Pancreas (tissue), 10 donors: ENCODE data around the gene HIVEP3. TPM values are rescaled to one million over a fixed set of nuclear protein-coding genes. Genes with fewer than 3 reads are reported as not detected.

ENCODE experiments used
- ATAC-seq, 4 donors: fragments of 200-7000 bp; cut with Tn5 transposase; one replicate each; pipeline versions ENCODE4 v1.8.0 to v1.9.1; 2020; ENCODE audit warnings: mild to moderate bottlenecking in 4 of 4, moderate library complexity in 4 of 4
- DNase-seq, 6 donors: peaks; one replicate each; pipeline ENCODE4 v3.0.0-alpha.2; 2020
- FAIRE-seq: peaks from 2 replicates; lab custom pipeline; 2012; peaks lifted over from hg19 to GRCh38; lab: Jason Lieb, UNC
- H3K27ac ChIP-seq, 4 donors: fragments of 200-600 bp; sonication (generic); 1 replicate in 3 of 4; 2 replicates in 1 of 4; pipeline versions ENCODE4 v1.5.0 to v1.8.0; 2020
- H3K27me3 ChIP-seq, 4 donors: fragments of 200-600 bp; one replicate each; pipeline ENCODE4 v1.8.0; 2021
- H3K36me3 ChIP-seq, 3 donors: fragments of 200-600 bp; sonication (generic) in 1 of 3; one replicate each; pipeline versions ENCODE4 v1.5.0 to v1.8.0; 2020 to 2021
- H3K4me1 ChIP-seq, 3 donors: fragments of 200-600 bp; one replicate each; pipeline ENCODE4 v1.8.0; 2021
- H3K4me3 ChIP-seq, 4 donors: fragments of 200-600 bp; sonication (generic) in 2 of 4; one replicate each; pipeline versions ENCODE4 v1.5.0 to v1.8.0; 2020 to 2021
- H3K9me3 ChIP-seq, 4 donors: fragments of 200-600 bp; one replicate each; pipeline ENCODE4 v1.8.0; 2021
- CTCF ChIP-seq, 4 donors: fragments of 200-600 bp; sonication (generic) in 3 of 4; IDR thresholded peaks; one replicate each; pipeline versions ENCODE4 v1.5.0 to v1.8.0; 2021; ENCODE audit warnings: antibody characterized with exemption in 4 of 4
- WGBS, 2 donors: extraction: QIAGEN DNeasy Blood & Tissue Kit; methylation state at CpG; one replicate each; pipeline ENCODE4 v1.1.7; 2013; 5-methylcytosine and 5-hydroxymethylcytosine counted together
- intact Hi-C, 3 donors: fragments of 100-400 bp; cut with DNase I; formaldehyde crosslinking; loops; one replicate each; pipeline versions ENCODE4 v1.11.1 to v1.14.2; 2022
- polyA plus RNA-seq, 2 donors: library from polyadenylated mRNA; stranded (reverse); fragments of 200-250 nt; gene quantifications; one replicate each; pipeline ENCODE4 v1.2.3, GENCODE V29; 2013
- total RNA-seq, 6 donors: library from RNA; stranded (reverse); fragmentation: NEBNext Ultra II Directional in 4 of 6; extraction: Animal tissue kit (Norgen Biotek cat#: 25700) in 4 of 6; gene quantifications; one replicate each; pipeline versions ENCODE4 v1.2.1 to v1.2.4, GENCODE V29; 2021 to 2023
- donor health status: healthy with polysubstance abuse.
- donor health status: DM: no; HTN: no; CAD: no; lungs with moderate emphysema.
- donor health status: DM: no; HTN: no; CAD: no.
- donor health status: control.
- donor health status: control.
- donor health status: Bipolar disorder and iron deficiency.
- donor health status: DM: yes; HTN: yes; CAD: no.
- donor health status: DM: no; HTN: no; CAD: no.
- donor health status: DM: no; HTN: no; CAD: no.
- donor health status: DM: yes; HTN: yes; CAD: no.

HIVEP3 gene
- total and polyA plus RNA-seq, 8 donors = 2.7 to 5.0 (median 3.1) TPM

GRCh38 chr1:41598325-41598724, 320.4 kb downstream of the HIVEP3 start:
- H3K36me3 ChIP-seq = no peaks in the 10 kb centered on the region
- ATAC-seq = no peak
- no peak for DNase-seq
- H3K4me1 ChIP-seq = no peaks in the 10 kb centered on the region
- intact Hi-C loops = no loop called here
- H3K4me3 ChIP-seq = no peak overlapping the region
- no peaks in the 10 kb centered on the region for H3K27me3 ChIP-seq
- H3K9me3 ChIP-seq = no peaks in the 10 kb centered on the region
- TF ChIP-seq CTCF (IDR thresholded peaks at IDR 0.05) = no peak
- no peak overlapping the region for H3K27ac ChIP-seq
- WGBS, 2 donors = 95 to 97% methylated on average over 3 of the region's 3 CpGs
- no peak for FAIRE-seq

GRCh38 chr1:41592451-41593125, 326.1 kb downstream of the HIVEP3 start:
- no peak for DNase-seq
- Histone ChIP-seq H3K4me3 (no peak overlapping the region), H3K9me3 (no peaks in the 10 kb centered on the region), H3K4me1 (no peaks in the 10 kb centered on the region), H3K36me3 (no peaks in the 10 kb centered on the region), H3K27me3 (no peaks in the 10 kb centered on the region), H3K27ac (no peak overlapping the region)
- no peak for FAIRE-seq
- intact Hi-C loops = no loop called here
- no peak for ATAC-seq
- 87 to 92% methylated on average over 5 of the region's 5 CpGs for WGBS, 2 donors
- TF ChIP-seq CTCF (IDR thresholded peaks at IDR 0.05) = no peak

GRCh38 chr1:41591891-41592290, 326.8 kb downstream of the HIVEP3 start:
- no peak for DNase-seq
- no peak overlapping the region for H3K27ac ChIP-seq
- no peak overlapping the region for H3K4me3 ChIP-seq
- no peak for TF ChIP-seq CTCF (IDR thresholded peaks at IDR 0.05)
- 92 to 95% methylated on average over 6 of the region's 6 CpGs for WGBS, 2 donors
- no peaks in the 10 kb centered on the region for H3K36me3 ChIP-seq
- intact Hi-C loops = no loop called here
- no peaks in the 10 kb centered on the region for H3K4me1 ChIP-seq
- no peaks in the 10 kb centered on the region for H3K27me3 ChIP-seq
- no peak for FAIRE-seq
- ATAC-seq = no peak
- H3K9me3 ChIP-seq = no peaks in the 10 kb centered on the region

- no peaks in the 10 kb centered on the region for H3K9me3 ChIP-seq
- H3K36me3 ChIP-seq = no peaks in the 10 kb centered on the region
- H3K27ac ChIP-seq = no peak overlapping the region
- TF ChIP-seq CTCF (IDR thresholded peaks at IDR 0.05) = no peak
- intact Hi-C loops = no loop called here
- no peak for DNase-seq
- H3K4me3 ChIP-seq = no peak overlapping the region
- no peak for FAIRE-seq
- H3K27me3 ChIP-seq = no peaks in the 10 kb centered on the region
- no peak for ATAC-seq
- no peaks in the 10 kb centered on the region for H3K4me1 ChIP-seq
Measured at GRCh38 chr1:41590331-41590730, 328.4 kb downstream of the HIVEP3 start.

GRCh38 chr1:41589395-41589794, 329.3 kb downstream of the HIVEP3 start:
- FAIRE-seq = no peak
- TF ChIP-seq CTCF (IDR thresholded peaks at IDR 0.05) = no peak
- H3K27me3 ChIP-seq = no peaks in the 10 kb centered on the region
- no peaks in the 10 kb centered on the region for H3K9me3 ChIP-seq
- H3K4me3 ChIP-seq = no peak overlapping the region
- H3K27ac ChIP-seq = no peak overlapping the region
- WGBS, 2 donors = 94 to 97% methylated on average over 5 of the region's 5 CpGs
- no peaks in the 10 kb centered on the region for H3K4me1 ChIP-seq
- no peak for ATAC-seq
- intact Hi-C loops = no loop called here
- no peak for DNase-seq
- H3K36me3 ChIP-seq = no peaks in the 10 kb centered on the region
